Upper lobe of left lung (tissue), 4 donors: ENCODE measurements around the gene PTPRN2.

ENCODE experiments used
- EP300 ChIP-seq, 4 donors: sonication (generic); formaldehyde crosslinking; IDR thresholded peaks; one replicate each; pipeline ENCODE4 v1.5.1; 2017; ENCODE audit warnings: antibody characterized with exemption in 4 of 4, control low read depth in 2 of 4
- POLR2A ChIP-seq, 4 donors: fragments of 450-650 bp; IDR thresholded peaks; one replicate each; pipeline ENCODE4 v1.5.1; 2016 to 2017; ENCODE audit warnings: antibody characterized with exemption in 4 of 4, mild to moderate bottlenecking in 2 of 4
- POLR2AphosphoS5 ChIP-seq, 2 donors: sonication (generic); formaldehyde crosslinking; IDR thresholded peaks; one replicate each; pipeline ENCODE4 v1.5.1; 2017; ENCODE audit warnings: antibody characterized with exemption in 2 of 2
- TF ChIP-seq, protein P1 (sequence below), 6 experiments: fragments of 450-650 bp in 4 of 6; fragments of 200-600 bp in 2 of 6; sonication (generic) in 2 of 6; IDR thresholded peaks; one replicate each; pipeline ENCODE4 v1.5.1; 2016 to 2019; ENCODE audit warnings: antibody characterized with exemption in 6 of 6

GRCh38 chr7:158446281-158446680, 141.3 kb downstream of the PTPRN2 start:
- TF ChIP-seq, protein P1, sequence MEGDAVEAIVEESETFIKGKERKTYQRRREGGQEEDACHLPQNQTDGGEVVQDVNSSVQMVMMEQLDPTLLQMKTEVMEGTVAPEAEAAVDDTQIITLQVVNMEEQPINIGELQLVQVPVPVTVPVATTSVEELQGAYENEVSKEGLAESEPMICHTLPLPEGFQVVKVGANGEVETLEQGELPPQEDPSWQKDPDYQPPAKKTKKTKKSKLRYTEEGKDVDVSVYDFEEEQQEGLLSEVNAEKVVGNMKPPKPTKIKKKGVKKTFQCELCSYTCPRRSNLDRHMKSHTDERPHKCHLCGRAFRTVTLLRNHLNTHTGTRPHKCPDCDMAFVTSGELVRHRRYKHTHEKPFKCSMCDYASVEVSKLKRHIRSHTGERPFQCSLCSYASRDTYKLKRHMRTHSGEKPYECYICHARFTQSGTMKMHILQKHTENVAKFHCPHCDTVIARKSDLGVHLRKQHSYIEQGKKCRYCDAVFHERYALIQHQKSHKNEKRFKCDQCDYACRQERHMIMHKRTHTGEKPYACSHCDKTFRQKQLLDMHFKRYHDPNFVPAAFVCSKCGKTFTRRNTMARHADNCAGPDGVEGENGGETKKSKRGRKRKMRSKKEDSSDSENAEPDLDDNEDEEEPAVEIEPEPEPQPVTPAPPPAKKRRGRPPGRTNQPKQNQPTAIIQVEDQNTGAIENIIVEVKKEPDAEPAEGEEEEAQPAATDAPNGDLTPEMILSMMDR (IDR thresholded peaks at IDR 0.05), result no peak
- TF ChIP-seq POLR2AphosphoS5 (IDR thresholded peaks at IDR 0.05) (no peak), POLR2A (IDR thresholded peaks at IDR 0.05) (no peak), EP300 (IDR thresholded peaks at IDR 0.05) (no peak)
